ENCODE results near the gene OR13G1. TPM values are rescaled to one million over a fixed set of nuclear protein-coding genes. Genes with fewer than 3 reads are reported as not detected.
A peak's percentile ranks its signal among the peaks of the same experiment; 100 is the strongest.
"Not testable (repeated sequence)": the region's sequence is repeated elsewhere in the genome, so short reads cannot be mapped to it uniquely, and the experiment has no call there.

OR13G1 gene, protein sequence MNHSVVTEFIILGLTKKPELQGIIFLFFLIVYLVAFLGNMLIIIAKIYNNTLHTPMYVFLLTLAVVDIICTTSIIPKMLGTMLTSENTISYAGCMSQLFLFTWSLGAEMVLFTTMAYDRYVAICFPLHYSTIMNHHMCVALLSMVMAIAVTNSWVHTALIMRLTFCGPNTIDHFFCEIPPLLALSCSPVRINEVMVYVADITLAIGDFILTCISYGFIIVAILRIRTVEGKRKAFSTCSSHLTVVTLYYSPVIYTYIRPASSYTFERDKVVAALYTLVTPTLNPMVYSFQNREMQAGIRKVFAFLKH
- polyA plus RNA-seq (2012; ENCODE audit: low read depth, missing spikeins) = not detected

DNA sequence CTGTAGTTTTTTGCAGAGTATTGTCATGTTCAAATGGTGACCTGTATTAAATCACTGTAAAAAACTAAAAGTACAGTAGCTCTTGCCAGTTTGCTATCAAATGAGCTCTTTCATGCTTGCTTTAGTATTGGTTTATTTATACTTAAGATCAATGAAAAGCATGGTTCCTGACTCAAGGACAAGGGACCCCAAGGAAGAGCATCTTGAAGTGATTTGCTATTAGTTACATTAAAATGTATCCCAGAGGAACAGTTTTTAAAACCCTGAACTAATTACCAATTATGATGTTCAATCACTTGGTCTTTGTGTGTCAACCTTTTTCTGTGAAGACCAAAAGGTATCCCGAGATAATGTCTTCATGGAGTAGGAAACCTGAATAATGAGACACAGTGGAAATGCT is at the start of gene OR13G1:
TSS of gene OR13G1 (minus strand) at position 101 of the 400 bp plus-strand sequence. CDS start 6,698 bp downstream, outside the sequence.
- DNase-seq (ENCODE audit: insufficient read length, low spot score) = no peak
- FAIRE-seq = no peak
- no peak for TF ChIP-seq TAF1 (IDR thresholded peaks at IDR 0.05; ENCODE audit: low read depth, low read length)
- TF ChIP-seq POU2F2 (IDR thresholded peaks at IDR 0.05; ENCODE audit: low read depth, low read length) = no peak
- no peak for TF ChIP-seq POLR2A (IDR thresholded peaks at IDR 0.05; ENCODE audit: low read depth, low read length)
- TF ChIP-seq POLR2AphosphoS5 (IDR thresholded peaks at IDR 0.05; ENCODE audit: low read depth, low read length) = no peak
- TF ChIP-seq SPI1 (IDR thresholded peaks at IDR 0.05; ENCODE audit: low read depth, low read length) = no peak
- TF ChIP-seq PAX5 (IDR thresholded peaks at IDR 0.05; ENCODE audit: insufficient read depth, low read length, severe bottlenecking) = no peak

DNA sequence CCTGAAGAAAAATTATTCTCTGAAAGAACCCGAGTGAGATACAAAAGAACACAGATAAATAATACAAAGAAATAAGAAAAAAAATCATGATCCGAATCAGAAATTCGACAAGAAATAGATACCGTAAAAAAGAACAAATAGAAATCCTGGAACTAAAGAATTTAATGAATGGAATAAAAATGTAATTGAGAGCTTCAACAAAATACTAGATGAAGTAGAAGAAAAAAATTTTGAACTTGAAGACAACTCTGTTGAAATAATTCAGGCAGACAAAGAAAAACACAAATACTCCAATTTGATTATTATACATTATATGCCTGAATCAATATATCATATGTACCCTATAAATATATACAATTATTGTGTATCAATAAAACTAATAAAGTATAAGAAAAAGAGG is 41.7 kb upstream of the OR13G1 start:
- no peak for FAIRE-seq
- TF ChIP-seq PAX5 (IDR thresholded peaks at IDR 0.05; ENCODE audit: insufficient read depth, low read length, severe bottlenecking) (no peak), POLR2A (IDR thresholded peaks at IDR 0.05; ENCODE audit: low read depth, low read length) (no peak), POU2F2 (IDR thresholded peaks at IDR 0.05; ENCODE audit: low read depth, low read length) (no peak), POLR2AphosphoS5 (IDR thresholded peaks at IDR 0.05; ENCODE audit: low read depth, low read length) (no peak), SPI1 (IDR thresholded peaks at IDR 0.05; ENCODE audit: low read depth, low read length) (no peak), TAF1 (IDR thresholded peaks at IDR 0.05; ENCODE audit: low read depth, low read length) (no peak)
- DNase-seq (ENCODE audit: insufficient read length, low spot score) = no peak

DNA sequence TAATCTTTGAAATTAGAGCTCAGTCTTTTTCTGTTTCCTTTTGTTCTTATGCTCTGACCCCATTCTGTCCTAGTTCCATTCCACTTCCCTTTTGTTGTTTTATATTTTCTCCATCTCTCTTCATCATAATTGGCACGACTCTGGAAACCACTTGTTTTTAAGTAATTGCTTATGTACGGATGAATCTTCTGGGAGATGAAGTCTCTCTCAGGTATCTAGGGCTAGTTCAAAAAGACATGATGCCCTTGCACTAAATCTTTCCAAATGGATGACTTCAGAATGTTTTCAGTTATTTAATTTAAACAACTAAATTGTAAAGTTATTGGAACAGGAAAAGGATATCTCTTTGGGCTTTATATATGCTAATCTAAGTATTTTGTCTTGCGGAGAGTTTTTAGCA is 37.0 kb upstream of the OR13G1 start, which contains the start of gene OR6F1:
TSS of gene OR6F1 (minus strand) at position 101 of the 400 bp plus-strand sequence. CDS start 3,891 bp downstream, outside the sequence.
- TF ChIP-seq POU2F2 (IDR thresholded peaks at IDR 0.05; ENCODE audit: low read depth, low read length) (no peak), POLR2A (IDR thresholded peaks at IDR 0.05; ENCODE audit: low read depth, low read length) (no peak), TAF1 (IDR thresholded peaks at IDR 0.05; ENCODE audit: low read depth, low read length) (no peak), PAX5 (IDR thresholded peaks at IDR 0.05; ENCODE audit: insufficient read depth, low read length, severe bottlenecking) (no peak), SPI1 (IDR thresholded peaks at IDR 0.05; ENCODE audit: low read depth, low read length) (no peak), POLR2AphosphoS5 (IDR thresholded peaks at IDR 0.05; ENCODE audit: low read depth, low read length) (no peak)
- DNase-seq (ENCODE audit: insufficient read length, low spot score) = no peak
- FAIRE-seq = no peak

DNA sequence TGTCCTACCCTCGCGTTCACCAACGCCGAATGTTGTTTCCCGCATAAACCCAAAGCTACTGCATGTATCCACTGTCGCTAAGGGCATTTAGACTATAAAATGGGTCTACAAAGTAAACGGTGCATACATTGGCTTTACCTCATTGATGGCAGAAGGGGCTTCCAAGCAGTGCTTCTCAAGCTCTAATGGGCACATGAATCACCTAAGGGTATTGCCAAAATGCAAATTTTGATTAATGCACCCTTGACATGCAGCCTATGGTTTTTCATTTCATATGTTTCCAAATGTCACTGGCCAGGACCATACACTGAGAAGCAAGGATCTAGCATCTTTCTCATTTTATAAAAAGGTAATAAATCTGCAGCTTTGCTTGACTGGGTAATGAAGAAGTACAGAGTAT is 34.2 kb upstream of the OR13G1 start:
- TF ChIP-seq TAF1 (IDR thresholded peaks at IDR 0.05; ENCODE audit: low read depth, low read length) (no peak), SPI1 (IDR thresholded peaks at IDR 0.05; ENCODE audit: low read depth, low read length) (no peak), PAX5 (IDR thresholded peaks at IDR 0.05; ENCODE audit: insufficient read depth, low read length, severe bottlenecking) (no peak), POLR2AphosphoS5 (IDR thresholded peaks at IDR 0.05; ENCODE audit: low read depth, low read length) (no peak), POU2F2 (IDR thresholded peaks at IDR 0.05; ENCODE audit: low read depth, low read length) (no peak), POLR2A (IDR thresholded peaks at IDR 0.05; ENCODE audit: low read depth, low read length) (no peak)
- FAIRE-seq (no peak), DNase-seq (ENCODE audit: insufficient read length, low spot score) (no peak)

DNA sequence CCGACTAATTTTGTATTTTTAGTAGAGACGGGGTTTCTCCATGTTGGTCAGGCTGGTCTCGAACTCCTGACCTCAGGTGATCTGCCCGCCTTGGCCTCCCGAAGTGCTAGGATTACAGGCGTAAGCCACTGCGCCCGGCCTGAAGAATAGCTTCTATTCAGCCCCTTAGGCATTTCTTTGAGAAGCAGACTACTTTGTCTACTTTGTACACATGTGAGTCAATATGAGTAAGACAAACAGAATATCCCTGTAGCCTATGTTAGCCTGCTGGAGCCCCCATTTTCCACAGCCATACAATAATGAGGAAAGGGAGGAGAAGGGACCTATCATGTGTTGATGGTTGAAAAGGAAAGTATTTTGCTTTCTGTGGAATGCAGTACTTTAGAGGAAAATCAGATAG is 31.1 kb upstream of the OR13G1 start:
- not testable (repeated sequence) for FAIRE-seq; DNase-seq (ENCODE audit: insufficient read length, low spot score)

DNA sequence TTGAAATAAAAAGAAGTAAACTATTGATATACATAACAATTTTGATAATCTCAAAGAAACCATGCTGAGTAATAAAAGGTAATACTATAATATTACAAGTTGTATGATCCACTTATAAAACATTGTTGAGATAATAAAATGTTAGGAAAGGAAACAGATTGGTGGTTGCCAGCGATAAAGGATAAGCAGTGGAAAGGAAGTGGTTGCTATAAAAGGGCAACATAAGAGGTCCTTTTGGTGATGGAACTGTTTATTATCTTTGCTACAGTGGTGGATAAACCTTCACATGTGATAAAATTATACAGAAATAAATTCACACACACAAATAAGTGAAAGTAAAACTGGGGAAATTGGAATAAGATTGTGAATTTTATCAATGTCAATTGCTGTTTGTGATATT is 21.8 kb upstream of the OR13G1 start:
- FAIRE-seq (no peak), DNase-seq (ENCODE audit: insufficient read length, low spot score) (no peak)
- TF ChIP-seq PAX5 (IDR thresholded peaks at IDR 0.05; ENCODE audit: insufficient read depth, low read length, severe bottlenecking) = no peak
- TF ChIP-seq POU2F2 (IDR thresholded peaks at IDR 0.05; ENCODE audit: low read depth, low read length) = no peak
- no peak for TF ChIP-seq TAF1 (IDR thresholded peaks at IDR 0.05; ENCODE audit: low read depth, low read length)

DNA sequence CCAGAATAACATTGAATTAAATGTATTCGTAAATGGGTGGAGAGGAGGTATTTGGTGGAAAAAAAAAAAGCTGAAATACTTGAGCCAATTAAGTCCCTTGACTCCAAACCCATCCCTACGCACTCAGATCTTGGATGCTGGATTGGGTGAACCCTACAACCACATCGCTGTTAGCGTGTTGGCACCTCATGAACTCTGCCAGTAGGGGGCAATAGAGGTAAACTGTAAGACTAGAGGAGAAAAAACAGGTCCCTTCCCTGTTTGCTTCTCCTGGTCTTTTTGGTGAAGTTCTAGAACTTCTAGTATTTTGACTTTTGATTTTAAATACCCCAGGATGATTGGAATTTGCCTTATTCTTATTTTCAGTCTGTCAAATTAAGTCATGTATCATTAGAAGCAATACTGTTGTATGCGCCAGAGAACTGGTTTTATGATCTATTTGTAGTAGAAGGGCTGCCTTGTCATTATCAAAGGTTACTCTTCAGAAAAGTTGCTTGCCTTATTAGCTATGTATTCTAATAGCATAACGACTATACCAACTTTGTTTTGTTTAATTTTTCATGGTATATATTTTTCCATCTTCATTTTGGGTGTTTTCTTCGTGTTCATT is 1.9 kb upstream of the OR13G1 start:
- DNase-seq (ENCODE audit: insufficient read length, low spot score) (peak; percentile 11), FAIRE-seq (peak; percentile 76)
- TF ChIP-seq POLR2A (IDR thresholded peaks at IDR 0.05; ENCODE audit: low read depth, low read length) = no peak
- TF ChIP-seq TAF1 (IDR thresholded peaks at IDR 0.05; ENCODE audit: low read depth, low read length) = no peak
- TF ChIP-seq SPI1 (IDR thresholded peaks at IDR 0.05; ENCODE audit: low read depth, low read length) = no peak
- TF ChIP-seq POLR2AphosphoS5 (IDR thresholded peaks at IDR 0.05; ENCODE audit: low read depth, low read length) = no peak
- no peak for TF ChIP-seq POU2F2 (IDR thresholded peaks at IDR 0.05; ENCODE audit: low read depth, low read length)
- no peak for TF ChIP-seq PAX5 (IDR thresholded peaks at IDR 0.05; ENCODE audit: insufficient read depth, low read length, severe bottlenecking)

DNA sequence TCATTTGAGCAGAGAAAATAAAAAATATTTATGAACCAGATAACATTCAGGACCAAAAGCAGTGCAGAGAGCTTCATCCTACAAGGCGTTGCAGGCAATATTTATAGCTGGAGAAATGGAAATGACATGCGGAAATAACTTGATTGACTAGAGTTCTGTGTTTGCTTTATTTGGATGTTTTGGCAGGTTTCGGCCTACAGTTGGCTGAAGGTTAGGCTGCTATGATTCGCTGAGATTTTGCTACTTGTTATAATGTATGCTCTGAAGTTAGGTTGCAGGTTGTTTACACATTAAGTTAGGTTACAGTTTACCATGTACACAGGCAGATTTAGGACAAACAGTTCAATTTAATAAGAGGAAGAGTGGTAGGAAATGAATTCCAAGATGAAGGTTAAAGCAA is 632 bp upstream of the OR13G1 start:
- TF ChIP-seq TAF1 (IDR thresholded peaks at IDR 0.05; ENCODE audit: low read depth, low read length) (no peak), POLR2AphosphoS5 (IDR thresholded peaks at IDR 0.05; ENCODE audit: low read depth, low read length) (no peak), POLR2A (IDR thresholded peaks at IDR 0.05; ENCODE audit: low read depth, low read length) (no peak), SPI1 (IDR thresholded peaks at IDR 0.05; ENCODE audit: low read depth, low read length) (no peak), POU2F2 (IDR thresholded peaks at IDR 0.05; ENCODE audit: low read depth, low read length) (no peak), PAX5 (IDR thresholded peaks at IDR 0.05; ENCODE audit: insufficient read depth, low read length, severe bottlenecking) (no peak)
- DNase-seq (ENCODE audit: insufficient read length, low spot score) = no peak
- FAIRE-seq = no peak

DNA sequence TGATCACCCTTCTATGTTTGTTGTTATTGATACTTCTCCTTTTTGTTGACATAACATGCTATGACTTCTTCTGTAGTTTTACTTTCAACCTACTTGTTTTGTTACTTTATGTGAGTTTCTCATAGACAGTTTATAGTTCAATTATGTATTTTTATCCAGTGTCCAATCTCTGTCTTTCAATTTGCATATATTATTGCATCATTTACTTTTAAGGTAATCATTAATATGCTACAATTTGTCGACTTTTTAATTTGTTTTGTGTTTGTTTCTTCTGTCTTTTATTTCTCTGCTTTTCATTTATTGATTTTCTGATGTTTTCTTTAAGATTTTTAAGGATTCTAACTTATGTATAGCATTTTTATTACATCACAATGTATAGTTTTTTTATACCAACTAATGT is 10.3 kb downstream of the OR13G1 start:
- FAIRE-seq = no peak
- TF ChIP-seq SPI1 (IDR thresholded peaks at IDR 0.05; ENCODE audit: low read depth, low read length) (no peak), POU2F2 (IDR thresholded peaks at IDR 0.05; ENCODE audit: low read depth, low read length) (no peak), POLR2A (IDR thresholded peaks at IDR 0.05; ENCODE audit: low read depth, low read length) (no peak), PAX5 (IDR thresholded peaks at IDR 0.05; ENCODE audit: insufficient read depth, low read length, severe bottlenecking) (no peak), POLR2AphosphoS5 (IDR thresholded peaks at IDR 0.05; ENCODE audit: low read depth, low read length) (no peak), TAF1 (IDR thresholded peaks at IDR 0.05; ENCODE audit: low read depth, low read length) (no peak)

More for the DNA sequence above, 10.3 kb downstream of the OR13G1 start:
- DNase-seq (ENCODE audit: insufficient read length, low spot score) = no peak

All from GM12891 (cell line).